GM06990 (cell line): Measurements from ENCODE around the gene B4GALNT1.
"Not testable (repeated sequence)": the region's sequence is repeated elsewhere in the genome, so short reads cannot be mapped to it uniquely, and the experiment has no call there.

Source experiments
- DNase-seq: peaks from one replicate; pipeline ENCODE4 v3.0.0-alpha.2; 2011; ENCODE audit not compliant: insufficient read length; ENCODE audit errors: extremely low read depth
- H3K27me3 ChIP-seq: replicated peaks from 2 replicates; pipeline ENCODE4 v1.6.0; 2011; ENCODE audit warnings: low read length; ENCODE audit not compliant: control insufficient read depth, insufficient read depth
- H3K36me3 ChIP-seq: 2 replicates; pipeline ENCODE4 v1.5.1; 2011; ENCODE audit warnings: low read length; ENCODE audit not compliant: control insufficient read depth, insufficient read depth
- H3K4me3 ChIP-seq: replicated peaks from 2 replicates; pipeline ENCODE4 v1.5.1; 2011; ENCODE audit warnings: low read depth, mild to moderate bottlenecking, control low read depth, low read length
- TF ChIP-seq, protein P1 (sequence below): IDR thresholded peaks from 2 replicates; pipeline ENCODE4 v1.5.1; 2011; ENCODE audit warnings: low read length, control low read depth, mild to moderate bottlenecking, inconsistent platforms; ENCODE audit not compliant: insufficient read depth, poor library complexity, severe bottlenecking

Gene B4GALNT1

DNA sequence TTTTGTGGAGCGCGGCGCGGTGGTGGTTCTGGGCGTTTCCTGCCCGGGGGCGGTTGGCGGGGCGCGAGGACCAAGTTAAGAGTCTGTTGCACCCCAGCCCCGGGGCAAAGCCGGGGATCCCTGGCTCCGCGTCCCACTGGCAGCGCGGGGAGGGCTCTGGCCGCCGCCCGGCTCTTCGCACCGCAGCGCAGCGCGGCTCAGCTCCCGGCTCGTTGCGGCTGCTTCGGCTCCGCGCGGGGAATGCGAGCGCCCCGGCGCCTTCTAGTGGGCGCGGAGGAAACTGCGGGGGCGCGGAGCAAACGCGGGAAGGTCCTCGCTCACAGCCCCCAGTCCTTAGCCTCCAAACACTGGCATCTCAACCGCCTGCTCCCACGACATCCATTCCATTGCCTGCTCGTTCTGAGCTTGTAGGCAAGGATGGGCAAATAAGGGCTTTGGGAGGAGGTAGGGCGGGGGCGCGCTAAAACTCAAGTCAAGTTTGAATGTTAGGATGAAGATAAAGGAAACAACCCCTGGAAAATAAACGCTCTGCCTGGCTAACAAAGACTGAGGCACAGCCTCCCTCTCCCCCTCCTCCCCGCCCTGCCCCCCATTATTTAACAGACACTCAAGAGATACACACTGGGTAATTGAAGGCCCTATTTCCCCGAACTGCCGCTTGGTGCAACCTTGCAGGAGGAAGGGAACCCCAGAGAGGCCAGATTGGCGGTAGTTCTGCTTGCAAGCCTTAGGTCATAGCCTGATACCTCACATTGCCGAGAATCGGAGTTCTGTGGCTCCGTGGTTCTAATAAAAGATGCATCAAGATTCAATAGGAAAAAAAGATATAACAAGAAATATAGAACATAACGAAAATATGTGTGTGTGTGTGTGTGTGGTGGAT lies at the start of gene B4GALNT1:
Gene B4GALNT1, minus strand, starts transcription at position 244 of the 883 bp plus-strand sequence. CDS start 1,069 bp downstream, outside the sequence.
- Histone ChIP-seq H3K4me3 (peak within 1 kb of the TSS; percentile 61), H3K36me3 (no peaks in the 10 kb centered on the region), H3K27me3 (no peaks in the 10 kb centered on the region; the same call in none of the 2 replicates)
- TF ChIP-seq, protein P1, sequence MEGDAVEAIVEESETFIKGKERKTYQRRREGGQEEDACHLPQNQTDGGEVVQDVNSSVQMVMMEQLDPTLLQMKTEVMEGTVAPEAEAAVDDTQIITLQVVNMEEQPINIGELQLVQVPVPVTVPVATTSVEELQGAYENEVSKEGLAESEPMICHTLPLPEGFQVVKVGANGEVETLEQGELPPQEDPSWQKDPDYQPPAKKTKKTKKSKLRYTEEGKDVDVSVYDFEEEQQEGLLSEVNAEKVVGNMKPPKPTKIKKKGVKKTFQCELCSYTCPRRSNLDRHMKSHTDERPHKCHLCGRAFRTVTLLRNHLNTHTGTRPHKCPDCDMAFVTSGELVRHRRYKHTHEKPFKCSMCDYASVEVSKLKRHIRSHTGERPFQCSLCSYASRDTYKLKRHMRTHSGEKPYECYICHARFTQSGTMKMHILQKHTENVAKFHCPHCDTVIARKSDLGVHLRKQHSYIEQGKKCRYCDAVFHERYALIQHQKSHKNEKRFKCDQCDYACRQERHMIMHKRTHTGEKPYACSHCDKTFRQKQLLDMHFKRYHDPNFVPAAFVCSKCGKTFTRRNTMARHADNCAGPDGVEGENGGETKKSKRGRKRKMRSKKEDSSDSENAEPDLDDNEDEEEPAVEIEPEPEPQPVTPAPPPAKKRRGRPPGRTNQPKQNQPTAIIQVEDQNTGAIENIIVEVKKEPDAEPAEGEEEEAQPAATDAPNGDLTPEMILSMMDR: peak; percentile 77
- peak; percentile 76 for DNase-seq

- Histone ChIP-seq H3K4me3 (no peak overlapping the region), H3K36me3 (no peaks in the 10 kb centered on the region), H3K27me3 (no peaks in the 10 kb centered on the region)
- TF ChIP-seq, protein P1: no peak
- no peak for DNase-seq
Observed at GRCh38 chr12:57679697-57680096, 46.7 kb upstream of the B4GALNT1 start.

DNA sequence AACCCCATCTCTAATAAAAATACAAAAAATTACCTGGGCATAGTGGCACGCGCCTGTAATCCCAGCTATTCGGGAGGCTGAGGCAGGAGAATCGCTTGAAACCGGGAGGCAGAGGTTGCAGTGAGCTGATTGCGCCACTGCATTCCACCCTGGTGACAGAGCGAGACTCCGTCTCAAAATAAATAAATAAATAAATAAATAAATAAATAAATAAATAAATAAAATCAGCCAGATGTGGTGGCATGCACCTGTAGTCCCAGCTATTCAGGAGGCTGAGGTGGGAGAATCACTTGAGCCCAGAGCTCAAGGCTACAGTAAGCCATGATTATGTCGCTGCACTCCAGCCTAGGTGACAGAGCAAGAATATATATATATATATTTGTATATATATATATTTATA lies 44.9 kb upstream of the B4GALNT1 start:
- not testable (repeated sequence) for H3K27me3 ChIP-seq, H3K36me3 ChIP-seq, DNase-seq, H3K4me3 ChIP-seq

DNA sequence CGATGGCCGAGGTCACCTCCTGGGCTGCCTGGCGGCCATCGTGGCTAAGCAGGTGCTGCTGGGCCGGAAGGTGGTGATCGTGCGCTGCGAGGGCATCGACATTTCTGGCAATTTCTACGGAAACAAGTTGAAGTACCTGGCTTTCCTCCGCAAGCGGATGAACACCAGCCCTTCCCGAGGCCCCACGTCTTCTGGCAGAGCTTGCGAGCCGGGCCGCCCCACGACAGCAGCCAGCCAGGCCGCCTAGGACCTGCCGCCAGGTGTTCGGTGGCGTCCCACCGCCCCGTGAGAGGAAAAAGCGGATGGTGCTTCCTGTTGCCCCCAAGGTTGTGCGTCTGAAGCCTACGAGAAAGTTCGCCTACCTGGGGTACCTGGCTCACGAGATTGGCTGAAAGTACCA lies 41.7 kb upstream of the B4GALNT1 start:
- no peak overlapping the region for H3K4me3 ChIP-seq
- DNase-seq: no peak
- TF ChIP-seq, protein P1: no peak
- H3K27me3 ChIP-seq: no peaks in the 10 kb centered on the region
- H3K36me3 ChIP-seq: no peaks in the 10 kb centered on the region

DNA sequence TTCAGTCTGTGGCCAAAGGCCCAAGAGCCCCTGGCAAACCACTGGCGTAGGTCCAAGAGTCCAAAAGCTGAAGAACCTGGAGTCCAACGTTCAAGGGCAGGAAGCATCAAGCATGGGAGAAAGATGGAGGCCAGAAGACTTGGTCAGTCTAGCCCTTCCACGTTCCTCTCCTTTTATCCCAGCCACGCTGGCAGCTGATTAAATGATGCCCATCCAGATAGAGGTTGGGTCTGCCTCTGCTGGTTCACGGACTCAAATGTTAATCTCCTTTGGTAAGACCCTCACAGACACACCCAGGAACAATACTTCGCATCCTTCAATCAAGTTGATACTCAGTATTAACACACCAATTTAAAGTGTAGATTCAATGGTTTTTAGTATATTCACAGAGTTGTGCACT lies 39.8 kb upstream of the B4GALNT1 start:
- Histone ChIP-seq H3K36me3 (no peaks in the 10 kb centered on the region), H3K27me3 (no peaks in the 10 kb centered on the region), H3K4me3 (no peak overlapping the region)
- TF ChIP-seq, protein P1: no peak
- DNase-seq: no peak

DNA sequence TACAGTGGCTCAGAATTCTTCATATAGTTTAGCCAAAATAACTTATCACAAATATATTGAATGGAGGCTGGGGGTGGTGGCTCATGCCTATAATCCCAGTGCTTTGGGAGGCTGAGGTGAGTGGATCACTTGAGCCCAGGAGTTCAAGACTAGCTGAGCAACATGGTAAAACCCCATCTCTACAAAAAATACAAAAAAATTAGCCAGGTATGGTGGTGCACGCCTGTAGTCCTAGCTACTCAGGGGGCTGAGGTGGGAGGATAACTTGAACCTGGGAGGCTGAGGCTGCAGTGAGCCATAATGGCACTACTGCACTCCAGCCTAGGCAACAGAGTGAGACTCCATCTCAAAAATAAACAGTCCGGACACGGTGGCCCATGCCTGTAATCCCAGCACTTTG lies 38.8 kb upstream of the B4GALNT1 start:
- not testable (repeated sequence) for DNase-seq, H3K27me3 ChIP-seq, H3K4me3 ChIP-seq, H3K36me3 ChIP-seq

GRCh38 chr12:57669691-57670090 lies 36.7 kb upstream of the B4GALNT1 start:
- DNase-seq, H3K27me3 ChIP-seq, H3K4me3 ChIP-seq, H3K36me3 ChIP-seq: not testable (repeated sequence)
